Mesenchymal stem cell (in vitro differentiated cells and primary cell): ENCODE results near the gene ENPP1.

ENCODE experiments used
- DNase-seq: peaks from one replicate; pipeline ENCODE4 v3.0.0-alpha.2; 2013
- H2AFZ ChIP-seq: one replicate; pipeline ENCODE4 v1.6.1; 2013; ENCODE audit warnings: low read depth, mild to moderate bottlenecking, control low read depth, inconsistent platforms, low read length, moderate library complexity
- H2AK5ac ChIP-seq: 2 replicates; pipeline ENCODE4 v1.6.1; 2013; ENCODE audit warnings: low read length, moderate library complexity, mild to moderate bottlenecking, inconsistent platforms; ENCODE audit not compliant: severe bottlenecking
- H2BK120ac ChIP-seq: one replicate; pipeline ENCODE4 v1.6.1; 2013; ENCODE audit warnings: low read depth, mild to moderate bottlenecking, inconsistent platforms, low read length, moderate library complexity
- H2BK12ac ChIP-seq, 2 experiments: one replicate each; pipeline ENCODE4 v1.6.1; 2013; ENCODE audit warnings: inconsistent platforms in 2 of 2, low read length in 2 of 2, mild to moderate bottlenecking in 2 of 2, moderate library complexity in 2 of 2, control low read depth in 1 of 2
- H2BK15ac ChIP-seq: one replicate; pipeline ENCODE4 v1.6.1; 2013; ENCODE audit warnings: mild to moderate bottlenecking, low read depth, inconsistent platforms; ENCODE audit not compliant: poor library complexity, severe bottlenecking
- H2BK5ac ChIP-seq: 2 replicates; pipeline ENCODE4 v1.6.1; 2013; ENCODE audit warnings: low read depth, mild to moderate bottlenecking, low read length, control low read depth, inconsistent platforms; ENCODE audit not compliant: poor library complexity, severe bottlenecking
- H3K14ac ChIP-seq, 2 experiments: one replicate each; pipeline ENCODE4 v1.6.1; 2013; ENCODE audit warnings: inconsistent platforms in 2 of 2, low read length in 2 of 2, control low read depth in 1 of 2, mild to moderate bottlenecking in 1 of 2, moderate library complexity in 1 of 2
- H3K18ac ChIP-seq, 2 experiments: one replicate each; pipeline ENCODE4 v1.6.1; 2013; ENCODE audit warnings: inconsistent platforms in 2 of 2, low read length in 2 of 2, control low read depth in 1 of 2, low read depth in 1 of 2, mild to moderate bottlenecking in 1 of 2
- H3K23ac ChIP-seq, 2 experiments: one replicate each; pipeline ENCODE4 v1.6.1; 2013; ENCODE audit warnings: inconsistent platforms in 2 of 2, low read length in 2 of 2, mild to moderate bottlenecking in 2 of 2, moderate library complexity in 2 of 2, control low read depth in 1 of 2
- H3K27ac ChIP-seq: 2 replicates; pipeline ENCODE4 v1.5.1; 2013; ENCODE audit warnings: mild to moderate bottlenecking, moderate library complexity, low read length, control low read depth, inconsistent platforms; ENCODE audit not compliant: poor library complexity, severe bottlenecking
- H3K27me3 ChIP-seq, 2 experiments: 2 replicates each; pipeline versions ENCODE4 v1.6.1 to v1.7.0; 2013; ENCODE audit warnings: low read length in 2 of 2, mild to moderate bottlenecking in 2 of 2, moderate library complexity in 2 of 2, control low read depth in 1 of 2, inconsistent platforms in 1 of 2; ENCODE audit not compliant: control insufficient read depth in 1 of 2, insufficient read depth in 1 of 2
- H3K36me3 ChIP-seq, 2 experiments: 2 replicates each; pipeline versions ENCODE4 v1.6.1 to v1.7.0; 2013; ENCODE audit warnings: low read length in 2 of 2, control low read depth in 1 of 2, inconsistent platforms in 1 of 2, low read depth in 1 of 2, mild to moderate bottlenecking in 1 of 2; ENCODE audit not compliant: insufficient read depth in 2 of 2, control insufficient read depth in 1 of 2
- H3K4ac ChIP-seq, 2 experiments: one replicate each; pipeline ENCODE4 v1.6.1; 2013; ENCODE audit warnings: inconsistent platforms in 2 of 2, low read length in 2 of 2, mild to moderate bottlenecking in 2 of 2, moderate library complexity in 2 of 2, control low read depth in 1 of 2, low read depth in 1 of 2
- H3K4me1 ChIP-seq: 2 replicates; pipeline ENCODE4 v1.6.1; 2013; ENCODE audit warnings: low read depth, low read length, control low read depth; ENCODE audit not compliant: control insufficient read depth, insufficient read depth
- H3K4me2 ChIP-seq: 2 replicates; pipeline ENCODE4 v1.6.1; 2013; ENCODE audit warnings: low read length, mild to moderate bottlenecking, inconsistent platforms; ENCODE audit not compliant: poor library complexity, severe bottlenecking
- H3K4me3 ChIP-seq, 2 experiments: 2 replicates each; pipeline versions ENCODE4 v1.5.1 to v1.7.0; 2013; ENCODE audit warnings: low read length in 2 of 2, mild to moderate bottlenecking in 2 of 2, control low read depth in 1 of 2, low read depth in 1 of 2; ENCODE audit not compliant: insufficient read depth in 1 of 2
- H3K79me1 ChIP-seq: replicated peaks from 2 replicates; pipeline ENCODE4 v1.6.1; 2013; ENCODE audit warnings: mild to moderate bottlenecking, control low read depth, low read length, inconsistent platforms; ENCODE audit not compliant: poor library complexity, severe bottlenecking
- H3K9ac ChIP-seq: 2 replicates; pipeline ENCODE4 v1.7.0; 2013; ENCODE audit warnings: mild to moderate bottlenecking, low read length, moderate library complexity
- H3K9me3 ChIP-seq: 2 replicates; pipeline ENCODE4 v1.7.0; 2013; ENCODE audit warnings: mild to moderate bottlenecking, low read length; ENCODE audit not compliant: control insufficient read depth
- H4K8ac ChIP-seq: one replicate; pipeline ENCODE4 v1.6.1; 2013; ENCODE audit warnings: inconsistent platforms, mild to moderate bottlenecking, low read length, moderate library complexity
- H4K91ac ChIP-seq: one replicate; pipeline ENCODE4 v1.6.1; 2013; ENCODE audit warnings: mild to moderate bottlenecking, low read length, inconsistent platforms
- WGBS: methylation state at CpG from one replicate; pipeline ENCODE4 v1.1.7; 2013; ENCODE audit warnings: mixed read lengths; 5-methylcytosine and 5-hydroxymethylcytosine counted together

Gene ENPP1

GRCh38 chr6:131802347-131802746 is 5.5 kb upstream of the ENPP1 start:
- Histone ChIP-seq H3K79me1 (no peaks in the 10 kb centered on the region), H3K4ac (no peak overlapping the region), H3K18ac (no peak overlapping the region), H3K27ac (no peak overlapping the region), H3K4me1 (no peaks in the 10 kb centered on the region), H2AK5ac (no peak overlapping the region), H3K9ac (no peak overlapping the region), H2BK12ac (no peak overlapping the region), H4K91ac (no peak overlapping the region), H3K4me3 (no peak overlapping the region), H2AFZ (no peak overlapping the region), H2BK15ac (no peak overlapping the region), H3K36me3 (no peaks in the 10 kb centered on the region), H3K14ac (no peak overlapping the region), H3K27me3 (no peaks in the 10 kb centered on the region), H3K9me3 (no peaks in the 10 kb centered on the region), H2BK5ac (no peak overlapping the region), H3K23ac (no peak overlapping the region), H4K8ac (no peak overlapping the region), H2BK120ac (no peak overlapping the region), H3K4me2 (no peak overlapping the region)
- WGBS: 100% methylated on average over 1 of the region's 2 CpGs
- no peak for DNase-seq

- Histone ChIP-seq H3K23ac (no peak overlapping the region), H3K27ac (no peak overlapping the region), H3K18ac (no peak overlapping the region), H3K27me3 (no peaks in the 10 kb centered on the region), H3K36me3 (no peaks in the 10 kb centered on the region), H3K14ac (no peak overlapping the region), H3K79me1 (no peaks in the 10 kb centered on the region), H2BK12ac (no peak overlapping the region), H4K91ac (no peak overlapping the region), H2BK5ac (no peak overlapping the region), H2BK15ac (no peak overlapping the region), H2AK5ac (no peak overlapping the region), H2BK120ac (no peak overlapping the region), H3K4me3 (no peak overlapping the region), H3K9ac (no peak overlapping the region), H3K4me2 (peak overlapping the region; percentile 29), H3K4ac (no peak overlapping the region), H3K9me3 (no peaks in the 10 kb centered on the region), H4K8ac (no peak overlapping the region), H2AFZ (no peak overlapping the region), H3K4me1 (no peaks in the 10 kb centered on the region)
- WGBS: 91% methylated on average over 10 of the region's 10 CpGs
- DNase-seq: no peak
Measured at GRCh38 chr6:131803007-131803769, 4.6 kb upstream of the ENPP1 start.

- Histone ChIP-seq H3K36me3 (no peaks in the 10 kb centered on the region), H3K9me3 (no peaks in the 10 kb centered on the region), H3K14ac (no peak overlapping the region), H3K4ac (no peak overlapping the region), H3K4me3 (no peak overlapping the region), H2BK120ac (no peak overlapping the region), H2BK12ac (no peak overlapping the region), H3K79me1 (peaks cover 2% of the 10 kb centered on the region), H3K4me1 (no peaks in the 10 kb centered on the region), H3K4me2 (no peak overlapping the region), H3K23ac (no peak overlapping the region), H3K9ac (no peak overlapping the region), H4K91ac (no peak overlapping the region), H3K18ac (no peak overlapping the region), H3K27ac (no peak overlapping the region), H2AFZ (no peak overlapping the region), H3K27me3 (no peaks in the 10 kb centered on the region), H2BK15ac (no peak overlapping the region), H2AK5ac (no peak overlapping the region), H4K8ac (no peak overlapping the region), H2BK5ac (no peak overlapping the region)
- WGBS: no CpG with 5 or more reads among the region's 1 CpG
- no peak for DNase-seq
Measured at GRCh38 chr6:131804131-131804530, 3.7 kb upstream of the ENPP1 start.

- peak overlapping the region; percentile 74 for H3K9ac ChIP-seq
- H2AK5ac ChIP-seq: no peak overlapping the region
- H3K27me3 ChIP-seq: no peaks in the 10 kb centered on the region
- H3K23ac ChIP-seq: no peak overlapping the region
- no peaks in the 10 kb centered on the region for H3K9me3 ChIP-seq
- H2BK120ac ChIP-seq: peak overlapping the region; percentile 27
- no peak overlapping the region for H2BK5ac ChIP-seq
- H2BK12ac ChIP-seq: peak overlapping the region; percentile 18 to 42
- H3K14ac ChIP-seq: no peak overlapping the region
- peaks cover 2% of the 10 kb centered on the region for H3K79me1 ChIP-seq
- no peak for DNase-seq
- peak overlapping the region; percentile 28 for H2BK15ac ChIP-seq
- peak overlapping the region; percentile 2 for H4K8ac ChIP-seq
- no peak overlapping the region for H2AFZ ChIP-seq
- H3K4ac ChIP-seq: peak overlapping the region in 1 of 2 experiments; percentile 32
- H3K18ac ChIP-seq: peak overlapping the region; percentile 62 to 85
- no peak overlapping the region for H3K27ac ChIP-seq
- peak overlapping the region; percentile 97 for H3K4me2 ChIP-seq
- no peaks in the 10 kb centered on the region for H3K4me1 ChIP-seq
- H4K91ac ChIP-seq: peak overlapping the region; percentile 27
- H3K4me3 ChIP-seq: peak overlapping the region; percentile 80 to 86
- H3K36me3 ChIP-seq: no peaks in the 10 kb centered on the region
- WGBS: 11% methylated on average over 15 of the region's 17 CpGs
Measured at GRCh38 chr6:131807321-131807643, 538 bp upstream of the ENPP1 start.
